Left lung (tissue), 10 donors: ENCODE measurements around the gene GAS1. TPM values are rescaled to one million over a fixed set of nuclear protein-coding genes. Genes with fewer than 3 reads are reported as not detected.

Experiments used
- ATAC-seq: fragments of 200-7000 bp; cut with Tn5 transposase; one replicate; pipeline ENCODE4 v1.9.1; 2020; ENCODE audit warnings: moderate library complexity
- DNase-seq, 4 donors: peaks; one replicate each; pipeline ENCODE4 v3.0.0-alpha.2; 2013 to 2020
- H3K27ac ChIP-seq, 2 donors: fragments of 200-600 bp; sonication (generic) in 1 of 2; one replicate each; pipeline versions ENCODE4 v1.5.0 to v1.8.0; 2020 to 2021
- H3K27me3 ChIP-seq, 2 donors: fragments of 200-600 bp; sonication (generic) in 1 of 2; one replicate each; pipeline versions ENCODE4 v1.5.0 to v1.8.0; 2020 to 2021
- H3K36me3 ChIP-seq, 2 donors: fragments of 200-600 bp; sonication (generic) in 1 of 2; one replicate each; pipeline versions ENCODE4 v1.5.0 to v1.8.0; 2020 to 2021
- H3K4me1 ChIP-seq, 2 donors: fragments of 200-600 bp; one replicate each; pipeline ENCODE4 v1.8.0; 2021
- H3K4me3 ChIP-seq, 2 donors: fragments of 200-600 bp; sonication (generic) in 1 of 2; one replicate each; pipeline versions ENCODE4 v1.5.0 to v1.8.0; 2020 to 2021; ENCODE audit warnings: mild to moderate bottlenecking in 1 of 2
- H3K9me3 ChIP-seq, 2 donors: fragments of 200-600 bp; sonication (generic) in 1 of 2; one replicate each; pipeline versions ENCODE4 v1.5.0 to v1.8.0; 2020 to 2021
- intact Hi-C, 2 donors: fragments of 100-400 bp; cut with DNase I; formaldehyde crosslinking; loops; one replicate each; pipeline versions ENCODE4 v1.11.2 to v1.14.2; 2022
- polyA plus RNA-seq, 6 donors: library from polyadenylated mRNA; unstranded; fragments of 120-200 nt; gene quantifications; one replicate each; pipeline ENCODE4 v1.2.1, GENCODE V29; 2013; ENCODE audit not compliant: insufficient read length in 6 of 6
- total RNA-seq, 2 donors: library from RNA; stranded (reverse); fragmentation: NEBNext Ultra II Directional; extraction: Animal tissue kit (Norgen Biotek cat#: 25700); gene quantifications; one replicate each; pipeline ENCODE4 v1.2.1, GENCODE V29; 2021
- TF ChIP-seq, protein P1 (sequence below), 2 donors: fragments of 200-600 bp; sonication (generic) in 1 of 2; IDR thresholded peaks; one replicate each; pipeline versions ENCODE4 v1.5.0 to v1.8.0; 2021; ENCODE audit warnings: antibody characterized with exemption in 2 of 2
- donor health status: DM: no; HTN: yes; CAD: no.
- donor health status: DM: no; HTN: no; CAD: no.

Gene GAS1
- total and polyA plus RNA-seq, 8 donors: 9.8 to 33.5 (median 20.3) TPM

DNA sequence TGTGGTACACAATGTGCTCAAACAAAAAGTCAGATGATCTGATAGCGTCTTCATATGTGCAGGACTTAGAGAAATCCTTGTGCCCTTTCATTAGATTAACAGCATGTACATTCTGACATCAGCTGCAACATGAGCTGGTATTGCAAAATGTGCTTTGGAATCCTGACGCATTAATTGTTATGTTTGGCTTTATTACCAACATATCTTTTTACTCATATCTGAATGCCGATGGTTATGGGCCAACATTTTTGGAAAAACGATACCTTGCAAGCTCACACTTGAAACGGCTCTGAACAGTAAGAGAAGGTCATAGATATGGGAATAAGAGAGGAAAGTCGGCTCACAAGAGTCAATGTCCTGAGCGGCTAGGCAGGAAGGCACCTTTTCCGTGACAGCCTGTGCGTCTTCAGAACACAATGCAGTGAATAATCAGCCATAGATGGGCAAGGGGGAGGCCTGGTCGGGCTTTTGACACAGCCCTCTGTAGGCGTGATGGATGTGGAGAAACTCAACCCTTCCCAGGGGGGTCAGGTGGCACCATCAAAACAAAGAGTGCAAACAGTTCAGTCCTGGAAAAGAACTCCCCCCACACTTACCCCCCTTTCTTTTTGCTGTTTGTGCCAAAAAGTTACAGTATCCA is 36.4 kb upstream of the GAS1 start:
- Histone ChIP-seq H3K4me3 (no peak overlapping the region), H3K9me3 (no peaks in the 10 kb centered on the region), H3K36me3 (no peaks in the 10 kb centered on the region), H3K27ac (no peak overlapping the region), H3K27me3 (peaks cover 0 to 14% of the 10 kb centered on the region in 2 donors), H3K4me1 (no peaks in the 10 kb centered on the region)
- peak; percentile 23 for ATAC-seq
- DNase-seq: peak in 2 of 4 donors; percentile 67 to 74
- intact Hi-C loops: no loop called here
- TF ChIP-seq, protein P1, sequence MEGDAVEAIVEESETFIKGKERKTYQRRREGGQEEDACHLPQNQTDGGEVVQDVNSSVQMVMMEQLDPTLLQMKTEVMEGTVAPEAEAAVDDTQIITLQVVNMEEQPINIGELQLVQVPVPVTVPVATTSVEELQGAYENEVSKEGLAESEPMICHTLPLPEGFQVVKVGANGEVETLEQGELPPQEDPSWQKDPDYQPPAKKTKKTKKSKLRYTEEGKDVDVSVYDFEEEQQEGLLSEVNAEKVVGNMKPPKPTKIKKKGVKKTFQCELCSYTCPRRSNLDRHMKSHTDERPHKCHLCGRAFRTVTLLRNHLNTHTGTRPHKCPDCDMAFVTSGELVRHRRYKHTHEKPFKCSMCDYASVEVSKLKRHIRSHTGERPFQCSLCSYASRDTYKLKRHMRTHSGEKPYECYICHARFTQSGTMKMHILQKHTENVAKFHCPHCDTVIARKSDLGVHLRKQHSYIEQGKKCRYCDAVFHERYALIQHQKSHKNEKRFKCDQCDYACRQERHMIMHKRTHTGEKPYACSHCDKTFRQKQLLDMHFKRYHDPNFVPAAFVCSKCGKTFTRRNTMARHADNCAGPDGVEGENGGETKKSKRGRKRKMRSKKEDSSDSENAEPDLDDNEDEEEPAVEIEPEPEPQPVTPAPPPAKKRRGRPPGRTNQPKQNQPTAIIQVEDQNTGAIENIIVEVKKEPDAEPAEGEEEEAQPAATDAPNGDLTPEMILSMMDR (IDR thresholded peaks at IDR 0.05): no peak

DNA sequence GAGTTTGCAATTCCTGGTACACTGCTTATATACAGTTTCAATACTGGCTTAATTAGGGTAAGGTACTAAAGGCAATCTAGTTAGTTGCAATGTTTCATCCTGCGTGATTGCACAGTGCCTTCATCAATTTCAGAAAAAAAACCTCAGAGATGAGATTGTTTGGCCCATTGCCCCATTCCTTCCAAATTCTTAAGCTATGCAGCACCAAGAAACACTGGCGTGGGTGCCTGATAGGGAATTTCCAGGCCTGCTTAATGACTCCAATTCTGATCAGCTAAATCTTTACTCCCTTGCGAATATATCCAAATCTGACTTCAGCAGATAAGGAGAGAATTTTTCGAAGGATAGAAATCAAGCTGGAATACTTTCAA is 35.9 kb upstream of the GAS1 start:
- no peaks in the 10 kb centered on the region for H3K9me3 ChIP-seq
- intact Hi-C loops: no loop called here
- no peak for ATAC-seq
- no peaks in the 10 kb centered on the region for H3K4me1 ChIP-seq
- TF ChIP-seq, protein P1 (IDR thresholded peaks at IDR 0.05): no peak
- H3K27ac ChIP-seq: no peak overlapping the region
- H3K27me3 ChIP-seq: peaks cover 0 to 14% of the 10 kb centered on the region in 2 donors
- DNase-seq: no peak
- no peaks in the 10 kb centered on the region for H3K36me3 ChIP-seq
- H3K4me3 ChIP-seq: no peak overlapping the region

DNA sequence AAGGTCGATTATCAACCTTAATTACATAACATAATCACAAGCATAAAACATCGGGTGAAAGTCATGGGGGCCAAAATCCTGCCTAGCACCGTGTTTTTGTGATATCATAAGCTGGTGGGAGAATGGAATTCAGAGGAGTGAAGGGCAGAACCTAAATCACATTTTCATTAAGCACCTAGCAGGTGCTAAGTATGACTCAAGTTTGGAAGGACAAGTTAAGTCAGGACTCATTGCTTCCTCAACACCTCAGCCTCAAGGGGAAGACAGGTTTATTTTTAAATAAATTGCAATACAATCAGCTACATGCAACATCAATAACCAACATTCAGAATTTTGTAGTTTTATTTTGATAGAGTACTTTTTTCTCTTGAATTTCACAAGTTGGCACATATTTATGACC is 33.5 kb upstream of the GAS1 start:
- Histone ChIP-seq H3K36me3 (no peaks in the 10 kb centered on the region), H3K4me3 (no peak overlapping the region), H3K27ac (no peak overlapping the region), H3K27me3 (peaks cover 0 to 14% of the 10 kb centered on the region in 2 donors), H3K4me1 (no peaks in the 10 kb centered on the region), H3K9me3 (no peaks in the 10 kb centered on the region)
- no peak for DNase-seq
- ATAC-seq: no peak
- intact Hi-C loops: no loop called here
- TF ChIP-seq, protein P1 (IDR thresholded peaks at IDR 0.05): no peak

DNA sequence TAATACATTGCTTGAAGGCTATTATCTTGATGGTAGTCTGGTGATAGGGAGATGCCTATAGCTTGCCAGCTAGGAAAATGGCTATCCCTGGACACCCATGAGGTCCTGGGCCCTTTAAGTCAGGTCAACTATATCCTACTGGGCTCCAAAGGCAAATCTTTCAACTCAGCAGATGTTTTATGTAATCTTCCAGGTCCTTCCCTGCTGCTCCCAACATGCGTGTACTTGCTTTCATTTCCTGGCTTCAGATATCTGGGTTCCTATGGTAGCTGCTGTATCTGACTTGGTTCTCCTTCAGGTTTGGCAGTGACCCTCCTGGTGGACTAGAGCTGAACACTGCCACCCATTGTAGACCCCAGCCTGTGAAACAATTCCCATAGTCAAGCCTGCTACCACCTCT is 32.4 kb upstream of the GAS1 start:
- Histone ChIP-seq H3K9me3 (no peaks in the 10 kb centered on the region), H3K4me1 (no peaks in the 10 kb centered on the region), H3K4me3 (no peak overlapping the region), H3K36me3 (no peaks in the 10 kb centered on the region), H3K27ac (no peak overlapping the region), H3K27me3 (peaks cover 0 to 14% of the 10 kb centered on the region in 2 donors)
- intact Hi-C loops: no loop called here
- ATAC-seq: no peak
- peak in 2 of 4 donors; percentile 35 to 39 for DNase-seq
- TF ChIP-seq, protein P1 (IDR thresholded peaks at IDR 0.05): no peak

DNA sequence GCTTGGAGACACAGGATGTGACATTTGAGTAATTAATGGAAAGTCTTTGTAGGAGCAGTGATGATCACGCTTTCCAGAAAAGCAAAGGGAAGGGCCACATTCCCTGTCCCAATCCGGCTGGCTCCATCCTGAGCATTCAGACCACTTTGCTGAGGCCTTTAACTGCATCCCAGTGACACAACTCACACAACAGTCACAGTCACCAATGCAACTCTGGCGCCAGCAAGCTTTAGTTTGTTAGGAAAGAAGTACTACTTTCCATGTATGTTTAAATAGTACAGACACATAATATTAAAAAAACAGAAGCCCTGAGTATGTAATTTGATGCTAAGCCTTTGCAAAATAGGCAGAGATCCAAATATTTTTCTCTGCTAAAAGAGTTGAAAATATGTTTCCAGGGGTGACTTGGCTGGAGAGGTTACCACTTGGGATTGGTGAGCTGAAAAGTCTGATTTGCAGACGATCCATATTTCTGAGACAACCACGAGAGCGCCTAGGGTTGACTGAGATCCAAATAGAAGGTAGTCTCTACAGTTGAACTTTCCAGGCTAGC is 31.7 kb upstream of the GAS1 start:
- Histone ChIP-seq H3K9me3 (no peaks in the 10 kb centered on the region), H3K27me3 (peaks cover 0 to 8% of the 10 kb centered on the region in 2 donors), H3K27ac (no peak overlapping the region), H3K4me1 (no peaks in the 10 kb centered on the region), H3K4me3 (no peak overlapping the region), H3K36me3 (no peaks in the 10 kb centered on the region)
- TF ChIP-seq, protein P1 (IDR thresholded peaks at IDR 0.05): no peak
- ATAC-seq (no peak), DNase-seq (peak in 2 of 4 donors; percentile 36 to 38)
- intact Hi-C loops: no loop called here
